ENCODE measurements around the gene PACRG. TPM values are rescaled to one million over a fixed set of nuclear protein-coding genes. Genes with fewer than 3 reads are reported as not detected.

PACRG gene
- polyA plus RNA-seq, 1 donor from 2014 or later, result 16.6 TPM

DNA sequence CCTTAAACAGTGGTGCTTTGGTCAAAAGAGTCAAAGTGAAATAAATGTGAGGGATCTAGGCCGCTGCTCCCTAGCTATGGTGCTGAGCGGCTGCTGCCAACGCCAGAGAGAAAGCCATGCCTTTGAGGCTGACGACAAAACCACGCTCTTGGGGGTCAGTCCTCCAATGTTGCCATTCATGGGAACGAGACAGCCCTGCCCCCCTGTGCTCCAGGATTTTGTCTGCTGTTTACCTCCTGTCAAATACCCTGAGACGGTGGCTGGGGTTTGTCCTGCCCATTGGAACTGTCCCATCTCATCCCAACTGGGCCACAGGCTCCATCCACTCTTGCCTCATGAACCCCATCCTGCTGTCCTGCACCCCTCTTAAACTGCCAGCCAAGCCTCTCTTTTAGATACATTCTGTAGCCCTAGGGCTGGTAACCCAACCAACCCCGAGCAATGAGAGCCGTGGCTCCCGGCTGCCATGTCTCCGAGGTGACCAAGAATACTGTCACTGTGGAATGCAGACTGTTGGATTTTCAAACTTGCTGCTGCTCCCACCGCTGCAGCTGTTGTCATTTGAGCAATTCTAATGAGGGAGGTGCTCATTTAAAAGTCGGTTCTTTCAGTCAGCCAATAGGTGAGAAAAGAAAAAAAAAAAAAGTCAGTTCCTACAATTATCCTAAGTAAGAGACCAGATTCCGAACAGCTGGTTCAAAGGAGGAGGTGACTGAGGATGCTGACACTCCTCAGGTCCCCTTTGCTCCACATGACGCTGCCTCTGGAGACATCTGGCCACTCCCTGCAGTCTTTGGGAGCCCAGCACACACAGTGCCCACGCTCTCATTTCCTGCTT is 613.7 kb downstream of the PACRG start:
- Histone ChIP-seq H3K36me3 (ENCODE audit: insufficient read depth, low read length) (no peaks in the 10 kb centered on the region), H3K4me3 (ENCODE audit: low read length) (no peak overlapping the region), H3K4me2 (ENCODE audit: low read length) (no peak overlapping the region), H4K20me1 (ENCODE audit: insufficient read depth) (no peaks in the 10 kb centered on the region), H3K9me2 (ENCODE audit: insufficient read depth, low read length) (no peaks in the 10 kb centered on the region), H3K9ac (ENCODE audit: low read length) (no peak overlapping the region), H3K27me3 (ENCODE audit: insufficient read depth, low read depth, low read length) (no peaks in the 10 kb centered on the region), H3K79me2 (replicated peaks; ENCODE audit: insufficient read depth, low read length) (no peaks in the 10 kb centered on the region), H3K9me3 (ENCODE audit: low read length) (no peaks in the 10 kb centered on the region), H3K27ac (ENCODE audit: low read length) (no peak overlapping the region), H3F3A (ENCODE audit: insufficient read depth, low read length, poor library complexity, severe bottlenecking) (no peaks in the 10 kb centered on the region), H2AFZ (ENCODE audit: low read depth, low read length) (no peak overlapping the region)
- TF ChIP-seq TAF1 (IDR thresholded peaks at IDR 0.05; ENCODE audit: low read depth) (no peak), SMC3 (conservative IDR thresholded peaks at IDR 0.05; ENCODE audit: poor library complexity) (no peak), RAD21 (conservative IDR thresholded peaks at IDR 0.05) (no peak), MXI1 (conservative IDR thresholded peaks at IDR 0.05; ENCODE audit: poor library complexity, severe bottlenecking) (no peak), REST (IDR thresholded peaks at IDR 0.05; ENCODE audit: borderline replicate concordance) (no peak), EP300 (conservative IDR thresholded peaks at IDR 0.05; ENCODE audit: poor library complexity, severe bottlenecking) (no peak), CTCF (IDR thresholded peaks at IDR 0.05; ENCODE audit: poor library complexity, severe bottlenecking) (no peak), POLR2AphosphoS5 (IDR thresholded peaks at IDR 0.05) (no peak), EZH2 (IDR thresholded peaks at IDR 0.05; ENCODE audit: borderline replicate concordance, insufficient read depth, low read length, poor library complexity, severe bottlenecking) (no peak)

- H2AFZ ChIP-seq (ENCODE audit: low read depth, low read length), result no peak overlapping the region
- H3K4me2 ChIP-seq (ENCODE audit: low read length), result no peak overlapping the region
- TF ChIP-seq TAF1 (IDR thresholded peaks at IDR 0.05; ENCODE audit: low read depth), result no peak
- no peak for TF ChIP-seq EZH2 (IDR thresholded peaks at IDR 0.05; ENCODE audit: borderline replicate concordance, insufficient read depth, low read length, poor library complexity, severe bottlenecking)
- no peak for TF ChIP-seq CTCF (IDR thresholded peaks at IDR 0.05; ENCODE audit: poor library complexity, severe bottlenecking)
- TF ChIP-seq MXI1 (conservative IDR thresholded peaks at IDR 0.05; ENCODE audit: poor library complexity, severe bottlenecking), result no peak
- no peak for TF ChIP-seq EP300 (conservative IDR thresholded peaks at IDR 0.05; ENCODE audit: poor library complexity, severe bottlenecking)
- no peak for TF ChIP-seq RAD21 (conservative IDR thresholded peaks at IDR 0.05)
- no peak for TF ChIP-seq REST (IDR thresholded peaks at IDR 0.05; ENCODE audit: borderline replicate concordance)
- no peak for TF ChIP-seq SMC3 (conservative IDR thresholded peaks at IDR 0.05; ENCODE audit: poor library complexity)
- no peaks in the 10 kb centered on the region for H3K36me3 ChIP-seq (ENCODE audit: insufficient read depth, low read length)
- no peak overlapping the region for H3K9ac ChIP-seq (ENCODE audit: low read length)
- no peaks in the 10 kb centered on the region for H3F3A ChIP-seq (ENCODE audit: insufficient read depth, low read length, poor library complexity, severe bottlenecking)
- H3K9me2 ChIP-seq (ENCODE audit: insufficient read depth, low read length), result no peaks in the 10 kb centered on the region
- no peak overlapping the region for H3K4me3 ChIP-seq (ENCODE audit: low read length)
- H3K27ac ChIP-seq (ENCODE audit: low read length), result no peak overlapping the region
- H3K79me2 ChIP-seq (replicated peaks; ENCODE audit: insufficient read depth, low read length), result no peaks in the 10 kb centered on the region
- H4K20me1 ChIP-seq (ENCODE audit: insufficient read depth), result no peaks in the 10 kb centered on the region
- no peaks in the 10 kb centered on the region for H3K27me3 ChIP-seq (ENCODE audit: insufficient read depth, low read depth, low read length)
- no peaks in the 10 kb centered on the region for H3K9me3 ChIP-seq (ENCODE audit: low read length)
Measured at GRCh38 chr6:163342571-163343539, 615.1 kb downstream of the PACRG start.

Measured in neural cell (in vitro differentiated cells).